Esophagus squamous epithelium (tissue), 4 donors: Measurements from ENCODE around the gene CHAD.

Experiments
- POLR2A ChIP-seq, 4 donors: fragments of 450-650 bp; IDR thresholded peaks; one replicate each; pipeline ENCODE4 v1.6.1; 2017; ENCODE audit warnings: antibody characterized with exemption in 4 of 4, mild to moderate bottlenecking in 4 of 4, moderate library complexity in 3 of 4
- TF ChIP-seq, protein P1 (sequence below), 6 experiments: fragments of 450-650 bp in 4 of 6; fragments of 200-600 bp in 2 of 6; sonication (generic) in 2 of 6; IDR thresholded peaks; one replicate each; pipeline ENCODE4 v1.5.1; 2016 to 2019; ENCODE audit warnings: antibody characterized with exemption in 6 of 6, mild to moderate bottlenecking in 4 of 6, moderate library complexity in 4 of 6

DNA sequence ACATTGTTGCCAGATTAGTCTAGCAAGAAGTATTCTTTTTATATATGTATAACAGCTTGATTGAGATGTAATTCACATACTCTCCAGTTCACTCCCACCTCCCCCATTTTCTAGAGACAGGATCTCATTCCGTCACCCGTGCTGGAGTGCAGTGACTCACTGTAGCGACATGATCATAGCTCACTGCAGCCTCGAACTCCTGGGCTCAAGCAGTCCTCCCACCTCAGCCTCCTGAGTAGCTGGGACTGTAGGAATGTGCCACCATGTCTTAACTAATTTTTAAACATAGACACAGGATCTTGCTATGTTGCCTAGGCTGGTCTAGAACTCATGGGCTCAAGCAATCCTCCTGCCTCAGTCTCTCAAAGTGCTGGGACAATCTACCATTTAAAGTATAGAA lies 6.7 kb upstream of the CHAD start:
- no peak for TF ChIP-seq POLR2A (IDR thresholded peaks at IDR 0.05)
- TF ChIP-seq, protein P1, sequence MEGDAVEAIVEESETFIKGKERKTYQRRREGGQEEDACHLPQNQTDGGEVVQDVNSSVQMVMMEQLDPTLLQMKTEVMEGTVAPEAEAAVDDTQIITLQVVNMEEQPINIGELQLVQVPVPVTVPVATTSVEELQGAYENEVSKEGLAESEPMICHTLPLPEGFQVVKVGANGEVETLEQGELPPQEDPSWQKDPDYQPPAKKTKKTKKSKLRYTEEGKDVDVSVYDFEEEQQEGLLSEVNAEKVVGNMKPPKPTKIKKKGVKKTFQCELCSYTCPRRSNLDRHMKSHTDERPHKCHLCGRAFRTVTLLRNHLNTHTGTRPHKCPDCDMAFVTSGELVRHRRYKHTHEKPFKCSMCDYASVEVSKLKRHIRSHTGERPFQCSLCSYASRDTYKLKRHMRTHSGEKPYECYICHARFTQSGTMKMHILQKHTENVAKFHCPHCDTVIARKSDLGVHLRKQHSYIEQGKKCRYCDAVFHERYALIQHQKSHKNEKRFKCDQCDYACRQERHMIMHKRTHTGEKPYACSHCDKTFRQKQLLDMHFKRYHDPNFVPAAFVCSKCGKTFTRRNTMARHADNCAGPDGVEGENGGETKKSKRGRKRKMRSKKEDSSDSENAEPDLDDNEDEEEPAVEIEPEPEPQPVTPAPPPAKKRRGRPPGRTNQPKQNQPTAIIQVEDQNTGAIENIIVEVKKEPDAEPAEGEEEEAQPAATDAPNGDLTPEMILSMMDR (IDR thresholded peaks at IDR 0.05), result no peak
